K562 (cell line): Measurements from ENCODE around the gene ZNF641. TPM values are rescaled to one million over a fixed set of nuclear protein-coding genes. Genes with fewer than 3 reads are reported as not detected.

Experiments
- ATAC-seq: fragments of 200-7000 bp; cut with Tn5 transposase; 3 replicates; pipeline ENCODE4 v1.9.1; 2020; ENCODE audit warnings: moderate library complexity
- BruUV-seq: library from RNA; stranded (reverse); fragments of 400-500 nt; replicated peaks from 2 replicates; lab custom pipeline; 2021; lab: Mats Ljungman, UMichigan
- CTCF ChIA-PET: fragments of 300-600 bp; formaldehyde crosslinking; extraction: SDS; loops from one replicate; lab custom pipeline; 2021; ENCODE audit warnings: low intra/inter-chr PET ratio; lab: Yijun Ruan, JAX
- POLR2A ChIA-PET: fragments of 300-600, 350-650 bp; sonication (Branson Sonifier 250); formaldehyde crosslinking; extraction: SDS; loops from one replicate; lab custom pipeline; 2021; ENCODE audit warnings: antibody characterized with exemption, inconsistent platforms; lab: Yijun Ruan, JAX
- DNase-seq, 4 experiments: peaks; one replicate each; pipeline versions ENCODE4 v3.0.0 to v3.0.0-alpha.2; 2011 to 2018; ENCODE audit warnings: low spot score in 3 of 4, mixed read lengths in 3 of 4; ENCODE audit errors: extremely low read depth in 1 of 4
- FAIRE-seq: peaks from 2 replicates; lab custom pipeline; 2011; peaks lifted over from hg19 to GRCh38; lab: Jason Lieb, UNC
- H2AFZ ChIP-seq: 2 replicates; pipeline ENCODE4 v1.6.0; 2011; ENCODE audit warnings: low read depth, low read length, control low read depth, inconsistent platforms
- H3K27ac ChIP-seq: fragments of 200-600 bp; 3 replicates; pipeline ENCODE4 v1.8.0; 2011; ENCODE audit warnings: low read depth, mild to moderate bottlenecking, control low read depth, inconsistent platforms, low read length, moderate library complexity, mixed read lengths; ENCODE audit errors: extremely low read depth
- H3K27me3 ChIP-seq, 2 experiments: fragments of 300-600 bp in 1 of 2; 2 replicates in 1 of 2; 3 replicates in 1 of 2; pipeline versions ENCODE4 v1.6.0 to v1.8.0; 2011; ENCODE audit warnings: inconsistent platforms in 2 of 2, low read length in 2 of 2, mild to moderate bottlenecking in 1 of 2, mixed read lengths in 1 of 2, moderate library complexity in 1 of 2; ENCODE audit not compliant: control insufficient read depth in 2 of 2, insufficient read depth in 2 of 2
- H3K36me3 ChIP-seq: fragments of 300-600 bp; 3 replicates; pipeline ENCODE4 v1.8.0; 2011; ENCODE audit warnings: mild to moderate bottlenecking, low read length, inconsistent platforms; ENCODE audit not compliant: control insufficient read depth, insufficient read depth
- H3K4me1 ChIP-seq, 2 experiments: fragments of 200-600 bp in 1 of 2; replicated peaks in 1 of 2; 2 replicates in 1 of 2; 3 replicates in 1 of 2; pipeline versions ENCODE4 v1.5.1 to v1.8.0; 2011; ENCODE audit warnings: inconsistent platforms in 2 of 2, low read length in 2 of 2, mild to moderate bottlenecking in 1 of 2, mixed read lengths in 1 of 2, moderate library complexity in 1 of 2; ENCODE audit not compliant: control insufficient read depth in 2 of 2, insufficient read depth in 2 of 2
- H3K4me2 ChIP-seq: 2 replicates; pipeline ENCODE4 v1.6.1; 2011; ENCODE audit warnings: low read length, control low read depth, inconsistent platforms, mixed read lengths; ENCODE audit not compliant: insufficient read depth
- H3K4me3 ChIP-seq: fragments of 200-600 bp; sonication (generic), shearing (Covaris generic); 2 replicates; pipeline ENCODE4 v1.5.1; 2016; ENCODE audit warnings: control low read depth, inconsistent platforms
- H3K79me2 ChIP-seq: fragments of 200-600 bp; 3 replicates; pipeline ENCODE4 v1.8.0; 2011; ENCODE audit warnings: low read length, inconsistent platforms; ENCODE audit not compliant: control insufficient read depth, insufficient read depth
- H3K9ac ChIP-seq, 2 experiments: 2 replicates each; pipeline versions ENCODE4 v1.6.0 to v1.6.1; 2011; ENCODE audit warnings: low read depth in 2 of 2, low read length in 2 of 2, control low read depth in 1 of 2, inconsistent platforms in 1 of 2, mild to moderate bottlenecking in 1 of 2, mixed read lengths in 1 of 2; ENCODE audit not compliant: insufficient read depth in 1 of 2
- H3K9me1 ChIP-seq: one replicate; pipeline ENCODE4 v1.6.0; 2011; ENCODE audit warnings: inconsistent platforms, mild to moderate bottlenecking, low read length, moderate library complexity; ENCODE audit not compliant: control insufficient read depth, insufficient read depth
- H3K9me3 ChIP-seq: replicated peaks from 2 replicates; pipeline ENCODE4 v1.5.1; 2011; ENCODE audit warnings: low read depth, low read length, inconsistent platforms; ENCODE audit not compliant: control insufficient read depth, insufficient read depth
- H4K20me1 ChIP-seq: replicated peaks from 2 replicates; pipeline ENCODE4 v1.6.1; 2011; ENCODE audit warnings: low read length, inconsistent platforms, mixed read lengths; ENCODE audit not compliant: control insufficient read depth, insufficient read depth
- HBP1 ChIP-seq: fragments of 450-650 bp; formaldehyde crosslinking; IDR thresholded peaks from 2 replicates; pipeline ENCODE4 v1.4.0; 2022; ENCODE audit warnings: missing genetic modification characterization
- NCOA6 ChIP-seq: fragments of 450-650 bp; IDR thresholded peaks from 2 replicates; pipeline ENCODE4 v1.6.1; 2017; ENCODE audit warnings: mild to moderate bottlenecking
- NR2C2 ChIP-seq, 2 experiments: fragments of 200-800 bp in 1 of 2; sonication (Bioruptor generic) in 1 of 2; sonication (generic) in 1 of 2; formaldehyde crosslinking in 1 of 2; IDR thresholded peaks; 2 replicates each; pipeline versions ENCODE4 v1.6.1 to v1.8.0; 2016 to 2022; ENCODE audit warnings: mild to moderate bottlenecking in 1 of 2, missing compliant biosample characterization in 1 of 2, missing genetic modification characterization in 1 of 2, missing genetic modification reagents in 1 of 2
- SMARCB1 ChIP-seq: IDR thresholded peaks from 2 replicates; pipeline ENCODE4 v1.6.1; 2011; ENCODE audit warnings: improper control_type of control experiment, low read depth; ENCODE audit not compliant: insufficient read length
- STAT5B ChIP-seq: fragments of 250-450 bp; sonication (Bioruptor Pico); IDR thresholded peaks from 2 replicates; pipeline ENCODE4 v1.8.0; 2021; ENCODE audit warnings: mild to moderate bottlenecking, inconsistent platforms
- THRB ChIP-seq: fragments of 450-650 bp; formaldehyde crosslinking; conservative IDR thresholded peaks from 2 replicates; pipeline ENCODE4 v1.4.0; 2022; ENCODE audit warnings: mild to moderate bottlenecking, missing genetic modification characterization
- TSC22D4 ChIP-seq: fragments of 450-650 bp; IDR thresholded peaks from 2 replicates; pipeline ENCODE4 v1.6.1; 2016; ENCODE audit warnings: missing genetic modification characterization, missing biosample characterization, control low read depth
- ZNF133 ChIP-seq: fragments of 250-450 bp; sonication (Bioruptor Pico); IDR thresholded peaks from 2 replicates; pipeline ENCODE4 v1.4.0; 2020; ENCODE audit warnings: mild to moderate bottlenecking
- ZNF184 ChIP-seq: sonication (generic); formaldehyde crosslinking; IDR thresholded peaks from 2 replicates; pipeline ENCODE4 v1.5.0; 2020; ENCODE audit warnings: missing genetic modification reagents
- WGBS: fragments of 100-300 bp; shearing (Covaris generic); methylation state at CpG from one replicate; pipeline ENCODE4 v1.1.6; 2016; ENCODE audit warnings: low coverage, mixed read lengths; ENCODE audit not compliant: insufficient coverage; ENCODE audit errors: missing lambda C conversion rate; 5-methylcytosine and 5-hydroxymethylcytosine counted together
- in situ Hi-C: fragments of 300-500 bp; cut with MboI; formaldehyde crosslinking; loops from 4 replicates; pipeline ENCODE4 v1.15.0; 2018; ENCODE audit warnings: inconsistent platforms, mixed read lengths
- intact Hi-C: fragments of 100-400 bp; cut with micrococcal nuclease; formaldehyde crosslinking; loops from 2 replicates; pipeline ENCODE4 v1.14.2; 2022
- polyA plus RNA-seq, 8 experiments: library from polyadenylated mRNA; depleted of rRNA in 4 of 8; stranded (reverse) in 5 of 8; unstranded in 3 of 8; fragments of >200 nt; fragmentation: Nextera tagmentation in 2 of 8; fragmentation: Illumina TruSeq in 1 of 8; extraction: Ambion mirVana in 2 of 8; extraction: Trizol in 1 of 8; gene quantifications; 2 replicates each; pipeline versions ENCODE4 v1.2.1 to v1.2.3, GENCODE V29; 2011 to 2014; ENCODE audit warnings: inconsistent platforms in 1 of 8, missing spikeins in 1 of 8
- total RNA-seq, 7 experiments: library from RNA; depleted of rRNA in 6 of 7; stranded (reverse); fragments of >200 nt in 6 of 7; fragmentation: Illumina TruSeq in 2 of 7; extraction: Trizol in 2 of 7; gene quantifications; 2 replicates each; pipeline versions ENCODE4 v1.2.1 to v1.2.3, GENCODE V29; 2011 to 2021; ENCODE audit warnings: low replicate concordance in 1 of 7

Gene ZNF641
- total and polyA plus RNA-seq, 9 of the 15 experiments (the other 6 are each of a cell fraction or from before 2014, with no cell fraction given), result 2.5 to 15.6 (median 9.2) TPM

GRCh38 chr12:48291511-48291910, 59.2 kb downstream of the ZNF641 start:
- ChIA-PET POLR2A (no interaction called here), CTCF (no interaction called here)
- H3K4me1 ChIP-seq, result peaks cover 1 to 5% of the 10 kb centered on the region in 2 experiments; a peak in 3 of 5 replicates
- H3K4me3 ChIP-seq, result no peak overlapping the region
- WGBS, result 64% methylated on average over 2 of the region's 2 CpGs
- no peak overlapping the region for H3K9ac ChIP-seq
- no peaks in the 10 kb centered on the region for H3K79me2 ChIP-seq
- H3K27ac ChIP-seq, result no peak overlapping the region
- H3K9me3 ChIP-seq, result no peaks in the 10 kb centered on the region
- FAIRE-seq, result no peak
- no TSS peak for BruUV-seq
- no peaks in the 10 kb centered on the region for H3K36me3 ChIP-seq
- H2AFZ ChIP-seq, result no peak overlapping the region
- no peak for TF ChIP-seq ZNF184 (CRISPR knock-in tag)
- TF ChIP-seq STAT5B (CRISPR knock-in tag), result no peak
- no peak for TF ChIP-seq NR2C2 (CRISPR knock-in tag; IDR thresholded peaks at IDR 0.05)
- TF ChIP-seq NR2C2 (tag; IDR thresholded peaks at IDR 0.05), result no peak
- no peak for TF ChIP-seq TSC22D4 (tag)
- no peak for TF ChIP-seq SMARCB1
- TF ChIP-seq ZNF133 (CRISPR knock-in tag), result no peak
- TF ChIP-seq HBP1, result no peak
- no peak for TF ChIP-seq THRB (CRISPR knock-in tag)
- no peak for TF ChIP-seq NCOA6
- H3K9me1 ChIP-seq, result no peaks in the 10 kb centered on the region
- no peak for ATAC-seq
- no peaks in the 10 kb centered on the region for H3K27me3 ChIP-seq
- no peaks in the 10 kb centered on the region for H4K20me1 ChIP-seq
- H3K4me2 ChIP-seq, result no peak overlapping the region
- intact Hi-C loops (no loop called here), in situ Hi-C loops (no loop called here)
- DNase-seq, result no peak
